ENCODE results near the gene ST6GALNAC4. TPM values are rescaled to one million over a fixed set of nuclear protein-coding genes. Genes with fewer than 3 reads are reported as not detected.

Gene ST6GALNAC4
- total RNA-seq, 1 donor from 2014 or later = 17.5 TPM

DNA sequence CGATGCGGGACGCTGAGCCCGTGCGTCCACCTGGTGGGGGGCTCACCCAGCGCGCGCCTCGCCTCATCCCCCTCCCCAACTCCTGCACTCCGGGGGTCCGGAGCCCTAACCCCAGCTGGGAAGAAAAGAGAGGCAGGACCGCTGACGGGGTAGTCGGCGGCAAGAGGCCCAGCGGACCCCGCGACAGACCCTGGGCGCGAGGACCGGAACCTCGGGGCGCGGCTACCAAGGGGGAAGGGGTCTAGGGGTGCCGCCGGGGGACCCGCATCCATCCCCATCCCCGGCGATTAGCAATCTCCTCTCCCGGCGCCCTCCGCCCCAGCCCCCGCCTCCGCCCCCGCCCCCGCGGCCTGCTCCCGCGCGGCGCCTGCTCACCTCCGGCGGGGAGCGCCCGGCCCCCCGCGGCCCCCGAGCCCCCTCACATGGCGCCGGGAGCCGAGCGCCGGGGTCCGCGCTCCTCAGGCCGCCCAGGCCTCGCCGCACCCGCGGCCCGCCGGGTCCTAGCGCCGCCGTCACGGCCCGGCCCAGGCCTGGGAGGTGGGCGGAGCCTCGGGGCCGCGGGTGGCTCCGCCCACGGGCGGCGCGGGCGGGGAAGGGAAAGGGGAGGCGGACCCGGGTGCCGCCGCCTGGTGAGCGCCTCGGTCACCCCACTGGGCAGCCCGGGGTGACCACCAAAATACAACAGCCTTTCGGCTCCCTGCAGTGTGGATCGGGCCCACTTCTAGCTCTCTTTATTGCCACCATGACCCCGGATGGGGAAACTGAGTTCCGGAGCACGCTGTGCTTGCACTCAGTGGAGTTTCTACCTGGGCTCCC, 17.5 kb downstream of the ST6GALNAC4 start, which contains the start of gene ST6GALNAC6:
TSS of gene ST6GALNAC6 (minus strand) at position 476 of the 816 bp plus-strand sequence. CDS start 1,622 bp downstream, outside the sequence.
- TF ChIP-seq, protein P1, sequence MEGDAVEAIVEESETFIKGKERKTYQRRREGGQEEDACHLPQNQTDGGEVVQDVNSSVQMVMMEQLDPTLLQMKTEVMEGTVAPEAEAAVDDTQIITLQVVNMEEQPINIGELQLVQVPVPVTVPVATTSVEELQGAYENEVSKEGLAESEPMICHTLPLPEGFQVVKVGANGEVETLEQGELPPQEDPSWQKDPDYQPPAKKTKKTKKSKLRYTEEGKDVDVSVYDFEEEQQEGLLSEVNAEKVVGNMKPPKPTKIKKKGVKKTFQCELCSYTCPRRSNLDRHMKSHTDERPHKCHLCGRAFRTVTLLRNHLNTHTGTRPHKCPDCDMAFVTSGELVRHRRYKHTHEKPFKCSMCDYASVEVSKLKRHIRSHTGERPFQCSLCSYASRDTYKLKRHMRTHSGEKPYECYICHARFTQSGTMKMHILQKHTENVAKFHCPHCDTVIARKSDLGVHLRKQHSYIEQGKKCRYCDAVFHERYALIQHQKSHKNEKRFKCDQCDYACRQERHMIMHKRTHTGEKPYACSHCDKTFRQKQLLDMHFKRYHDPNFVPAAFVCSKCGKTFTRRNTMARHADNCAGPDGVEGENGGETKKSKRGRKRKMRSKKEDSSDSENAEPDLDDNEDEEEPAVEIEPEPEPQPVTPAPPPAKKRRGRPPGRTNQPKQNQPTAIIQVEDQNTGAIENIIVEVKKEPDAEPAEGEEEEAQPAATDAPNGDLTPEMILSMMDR (conservative IDR thresholded peaks at IDR 0.05) = no peak
- H3K36me3 Mint-ChIP-seq = peaks cover 13% of the 10 kb centered on the region
- H3K27ac Mint-ChIP-seq = peak within 1 kb of the TSS; percentile 39
- no peaks in the 10 kb centered on the region for H3K9me3 Mint-ChIP-seq
- DNase-seq (ENCODE audit: extremely low spot score, unreplicated experiment) = no peak
- peak within 1 kb of the TSS; percentile 92 for H3K4me3 Mint-ChIP-seq
- peaks cover 22% of the 10 kb centered on the region for H3K4me1 Mint-ChIP-seq (ENCODE audit: unreplicated experiment)
- H3K27me3 Mint-ChIP-seq = no peaks in the 10 kb centered on the region

DNA sequence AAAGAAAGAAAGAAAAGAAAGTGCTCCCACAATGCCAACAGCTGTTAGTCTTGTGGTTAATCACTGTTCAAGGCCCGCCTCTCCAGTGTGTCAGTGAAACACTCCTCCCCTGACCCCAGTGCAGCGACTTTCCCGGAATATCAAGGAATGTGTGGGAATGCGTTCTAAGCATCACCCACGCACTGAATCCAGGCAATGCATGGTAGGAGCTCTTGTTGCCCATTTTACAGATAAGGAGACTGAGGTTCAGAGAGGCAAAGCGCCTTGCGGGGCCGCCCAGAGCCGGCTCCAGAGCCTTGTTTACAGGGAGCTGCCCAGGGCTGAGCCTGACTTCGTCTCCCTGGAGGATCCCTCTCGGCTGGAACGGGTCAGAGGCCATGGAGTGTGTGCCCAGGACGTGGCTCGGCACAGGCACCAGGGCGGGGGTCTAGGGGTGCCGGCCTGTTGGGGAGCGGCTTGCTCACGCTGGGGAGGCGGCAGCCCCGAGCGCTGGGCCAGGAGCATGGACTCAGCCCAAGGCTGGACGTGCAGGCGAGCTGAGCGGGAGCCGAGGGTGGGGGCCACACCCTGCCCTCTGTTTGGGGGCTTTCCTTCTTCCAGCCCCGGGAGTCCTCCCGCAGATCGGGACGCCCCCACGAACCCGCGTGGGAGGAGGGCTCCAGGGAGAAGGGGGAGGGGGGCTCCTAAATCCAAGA, 18.3 kb downstream of the ST6GALNAC4 start:
- DNase-seq (ENCODE audit: extremely low spot score, unreplicated experiment) = no peak

DNA sequence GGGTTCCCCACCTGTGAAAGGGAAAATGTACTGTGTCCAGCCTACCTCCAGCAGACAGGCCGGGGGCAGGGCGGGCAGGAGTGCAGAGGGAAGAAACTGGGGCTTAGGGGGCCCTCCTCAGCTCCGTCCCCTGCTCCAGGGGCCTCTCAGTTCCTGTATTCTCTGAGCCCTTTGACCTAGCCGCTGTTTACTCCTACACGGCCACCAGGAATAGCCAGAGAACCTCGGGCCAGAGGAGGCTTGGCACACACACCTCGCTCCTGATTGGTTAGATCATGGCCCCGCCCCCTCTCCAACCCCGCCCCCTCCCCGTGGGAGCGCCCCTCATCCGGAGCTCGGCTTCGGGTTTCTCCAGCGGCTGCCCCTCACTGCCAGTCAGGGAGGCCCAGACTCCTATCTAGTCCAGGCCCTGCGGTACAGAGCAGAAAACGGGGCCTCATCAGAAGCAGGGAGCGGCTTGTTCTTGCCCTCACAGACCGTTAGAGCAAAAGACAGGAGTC, 19.6 kb downstream of the ST6GALNAC4 start:
- TF ChIP-seq, protein P1 (conservative IDR thresholded peaks at IDR 0.05) = no peak
- peaks cover 34% of the 10 kb centered on the region for H3K36me3 Mint-ChIP-seq
- no peaks in the 10 kb centered on the region for H3K27me3 Mint-ChIP-seq
- H3K4me3 Mint-ChIP-seq = peak overlapping the region; percentile 78
- H3K27ac Mint-ChIP-seq = peak overlapping the region; percentile 70
- peaks cover 11% of the 10 kb centered on the region for H3K4me1 Mint-ChIP-seq (ENCODE audit: unreplicated experiment)
- DNase-seq (ENCODE audit: extremely low spot score, unreplicated experiment) = peak; percentile 84
- no peaks in the 10 kb centered on the region for H3K9me3 Mint-ChIP-seq

More for the DNA sequence above, 18.3 kb downstream of the ST6GALNAC4 start:
- Mint-ChIP-seq H3K9me3 (no peaks in the 10 kb centered on the region), H3K36me3 (peaks cover 20% of the 10 kb centered on the region), H3K4me3 (peak overlapping the region; percentile 92), H3K4me1 (ENCODE audit: unreplicated experiment) (peaks cover 15% of the 10 kb centered on the region), H3K27ac (peak overlapping the region; percentile 39), H3K27me3 (no peaks in the 10 kb centered on the region)
- TF ChIP-seq, protein P1 (conservative IDR thresholded peaks at IDR 0.05) = no peak

DNA sequence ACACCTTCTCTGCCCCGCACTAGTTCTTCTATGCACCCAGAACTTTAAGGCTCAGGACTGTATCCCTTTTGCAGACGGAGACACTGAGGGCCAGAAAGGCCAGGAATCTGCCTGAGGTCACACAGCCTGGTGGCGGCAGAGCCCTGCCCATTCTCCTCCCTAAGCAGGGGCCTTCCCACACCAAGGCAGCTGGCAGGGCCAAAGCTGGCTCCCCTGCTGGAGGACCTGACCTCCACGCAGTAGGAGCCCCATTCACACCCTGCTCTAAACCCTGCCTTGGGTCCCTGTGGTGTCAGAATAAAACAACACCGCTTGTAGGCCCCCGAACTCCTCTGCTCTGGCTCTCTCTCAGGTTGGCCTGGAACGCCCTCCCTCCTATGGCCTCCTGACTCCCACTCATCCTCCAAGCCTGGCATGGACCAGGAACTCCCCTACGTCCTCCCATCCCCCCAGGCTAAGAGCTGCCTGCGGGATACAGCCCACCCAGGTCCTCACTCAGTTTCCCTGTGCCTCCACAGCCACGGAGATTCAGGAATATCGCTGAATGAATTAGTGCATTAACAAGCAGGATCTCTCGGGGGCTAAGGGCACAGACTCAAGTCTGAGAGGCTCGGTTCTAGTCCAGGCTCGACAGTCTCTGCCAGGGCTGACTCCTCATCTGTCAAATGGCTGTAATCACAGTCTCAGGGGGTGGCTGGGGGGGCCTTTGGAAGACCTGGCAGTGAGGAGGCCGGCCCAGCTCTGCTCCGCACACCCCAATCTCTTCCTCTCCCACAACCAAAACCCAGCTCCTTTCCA, 20.2 kb downstream of the ST6GALNAC4 start:
- H3K9me3 Mint-ChIP-seq = no peaks in the 10 kb centered on the region
- H3K4me1 Mint-ChIP-seq (ENCODE audit: unreplicated experiment) = peaks cover 11% of the 10 kb centered on the region
- no peak for DNase-seq (ENCODE audit: extremely low spot score, unreplicated experiment)
- H3K27ac Mint-ChIP-seq = peak overlapping the region; percentile 70
- H3K36me3 Mint-ChIP-seq = peaks cover 36% of the 10 kb centered on the region
- H3K4me3 Mint-ChIP-seq = peak overlapping the region; percentile 78
- no peaks in the 10 kb centered on the region for H3K27me3 Mint-ChIP-seq
- TF ChIP-seq, protein P1 (conservative IDR thresholded peaks at IDR 0.05) = no peak

DNA sequence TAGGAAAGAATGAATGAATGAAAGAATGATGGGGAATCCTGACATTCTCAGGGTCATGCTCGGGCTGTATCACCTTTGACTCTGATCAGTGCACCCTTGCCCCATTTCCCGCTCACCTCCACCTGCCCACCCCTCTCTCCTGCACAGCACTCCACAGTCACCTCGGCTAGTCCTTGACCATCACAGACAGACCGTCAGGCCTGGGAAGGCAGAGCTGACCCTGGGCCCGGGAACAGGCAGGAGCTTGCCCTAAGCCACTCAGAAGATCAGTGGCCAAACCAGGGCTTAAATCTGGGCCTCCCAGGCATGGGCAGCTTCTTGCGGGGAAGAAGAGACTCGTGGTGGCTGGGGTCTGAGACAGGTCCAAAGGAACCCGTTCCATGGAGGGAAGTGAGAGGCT, 21.0 kb downstream of the ST6GALNAC4 start:
- TF ChIP-seq, protein P1 (conservative IDR thresholded peaks at IDR 0.05) = no peak
- Mint-ChIP-seq H3K27me3 (no peaks in the 10 kb centered on the region), H3K4me3 (no peak overlapping the region), H3K27ac (no peak overlapping the region), H3K4me1 (ENCODE audit: unreplicated experiment) (peaks cover 6% of the 10 kb centered on the region), H3K36me3 (peaks cover 43% of the 10 kb centered on the region), H3K9me3 (no peaks in the 10 kb centered on the region)
- DNase-seq (ENCODE audit: extremely low spot score, unreplicated experiment) = no peak

Measured in type B pancreatic cell (in vitro differentiated cells).